ENCODE results near the gene ROCK2. TPM values are rescaled to one million over a fixed set of nuclear protein-coding genes. Genes with fewer than 3 reads are reported as not detected.

ROCK2 gene
- total and polyA plus RNA-seq, 2 of the 13 experiments (the other 11 are each of a cell fraction or from before 2014, with no cell fraction given) = 38.1 to 119 TPM

DNA sequence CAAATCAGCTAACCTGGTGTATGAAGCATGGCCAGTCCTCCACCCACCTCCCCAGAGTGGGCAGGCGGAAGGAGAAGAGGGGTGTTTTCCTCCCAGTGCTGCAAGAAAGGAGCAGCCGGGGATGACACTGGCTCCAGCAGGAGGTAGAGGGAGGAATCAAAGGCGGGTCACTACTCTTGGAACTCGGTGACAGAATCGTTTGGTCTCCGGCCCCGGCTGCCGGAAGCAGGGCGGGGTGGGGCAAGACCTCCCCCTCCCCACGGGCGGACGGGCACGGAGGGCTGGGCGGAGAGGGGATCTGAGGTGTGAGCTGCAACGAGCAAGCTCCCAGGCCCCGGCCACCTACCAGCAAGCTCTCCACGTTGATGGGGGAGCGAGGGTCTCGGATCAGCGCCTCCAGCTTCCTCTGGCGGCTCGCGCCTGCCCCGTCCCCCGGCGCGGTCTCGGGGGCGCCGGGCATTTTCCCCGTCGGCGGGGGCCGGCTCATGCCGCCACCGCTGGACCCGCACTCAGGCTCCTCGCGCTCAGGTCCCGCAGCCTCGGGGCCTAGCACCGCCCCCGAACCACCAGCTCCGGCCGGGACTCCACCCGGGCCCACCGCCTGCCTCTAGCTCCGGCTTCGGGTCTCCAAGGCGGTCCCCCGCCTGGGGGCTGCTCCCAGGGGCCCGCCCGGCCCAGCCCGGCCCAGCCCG, 640 bp downstream of the ROCK2 start (continued):
- TF ChIP-seq, protein P1, sequence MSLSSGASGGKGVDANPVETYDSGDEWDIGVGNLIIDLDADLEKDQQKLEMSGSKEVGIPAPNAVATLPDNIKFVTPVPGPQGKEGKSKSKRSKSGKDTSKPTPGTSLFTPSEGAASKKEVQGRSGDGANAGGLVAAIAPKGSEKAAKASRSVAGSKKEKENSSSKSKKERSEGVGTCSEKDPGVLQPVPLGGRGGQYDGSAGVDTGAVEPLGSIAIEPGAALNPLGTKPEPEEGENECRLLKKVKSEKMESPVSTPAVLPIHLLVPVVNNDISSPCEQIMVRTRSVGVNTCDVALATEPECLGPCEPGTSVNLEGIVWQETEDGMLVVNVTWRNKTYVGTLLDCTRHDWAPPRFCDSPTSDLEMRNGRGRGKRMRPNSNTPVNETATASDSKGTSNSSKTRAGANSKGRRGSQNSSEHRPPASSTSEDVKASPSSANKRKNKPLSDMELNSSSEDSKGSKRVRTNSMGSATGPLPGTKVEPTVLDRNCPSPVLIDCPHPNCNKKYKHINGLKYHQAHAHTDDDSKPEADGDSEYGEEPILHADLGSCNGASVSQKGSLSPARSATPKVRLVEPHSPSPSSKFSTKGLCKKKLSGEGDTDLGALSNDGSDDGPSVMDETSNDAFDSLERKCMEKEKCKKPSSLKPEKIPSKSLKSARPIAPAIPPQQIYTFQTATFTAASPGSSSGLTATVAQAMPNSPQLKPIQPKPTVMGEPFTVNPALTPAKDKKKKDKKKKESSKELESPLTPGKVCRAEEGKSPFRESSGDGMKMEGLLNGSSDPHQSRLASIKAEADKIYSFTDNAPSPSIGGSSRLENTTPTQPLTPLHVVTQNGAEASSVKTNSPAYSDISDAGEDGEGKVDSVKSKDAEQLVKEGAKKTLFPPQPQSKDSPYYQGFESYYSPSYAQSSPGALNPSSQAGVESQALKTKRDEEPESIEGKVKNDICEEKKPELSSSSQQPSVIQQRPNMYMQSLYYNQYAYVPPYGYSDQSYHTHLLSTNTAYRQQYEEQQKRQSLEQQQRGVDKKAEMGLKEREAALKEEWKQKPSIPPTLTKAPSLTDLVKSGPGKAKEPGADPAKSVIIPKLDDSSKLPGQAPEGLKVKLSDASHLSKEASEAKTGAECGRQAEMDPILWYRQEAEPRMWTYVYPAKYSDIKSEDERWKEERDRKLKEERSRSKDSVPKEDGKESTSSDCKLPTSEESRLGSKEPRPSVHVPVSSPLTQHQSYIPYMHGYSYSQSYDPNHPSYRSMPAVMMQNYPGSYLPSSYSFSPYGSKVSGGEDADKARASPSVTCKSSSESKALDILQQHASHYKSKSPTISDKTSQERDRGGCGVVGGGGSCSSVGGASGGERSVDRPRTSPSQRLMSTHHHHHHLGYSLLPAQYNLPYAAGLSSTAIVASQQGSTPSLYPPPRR (CRISPR knock-in tag; IDR thresholded peaks at IDR 0.05; ENCODE audit: borderline replicate concordance) = peak; percentile 87
- TF ChIP-seq SMYD3 (CRISPR knock-in tag; IDR thresholded peaks at IDR 0.05) = peak; percentile 82; the same call in 1 of the 2 replicates
- TF ChIP-seq, protein P2, sequence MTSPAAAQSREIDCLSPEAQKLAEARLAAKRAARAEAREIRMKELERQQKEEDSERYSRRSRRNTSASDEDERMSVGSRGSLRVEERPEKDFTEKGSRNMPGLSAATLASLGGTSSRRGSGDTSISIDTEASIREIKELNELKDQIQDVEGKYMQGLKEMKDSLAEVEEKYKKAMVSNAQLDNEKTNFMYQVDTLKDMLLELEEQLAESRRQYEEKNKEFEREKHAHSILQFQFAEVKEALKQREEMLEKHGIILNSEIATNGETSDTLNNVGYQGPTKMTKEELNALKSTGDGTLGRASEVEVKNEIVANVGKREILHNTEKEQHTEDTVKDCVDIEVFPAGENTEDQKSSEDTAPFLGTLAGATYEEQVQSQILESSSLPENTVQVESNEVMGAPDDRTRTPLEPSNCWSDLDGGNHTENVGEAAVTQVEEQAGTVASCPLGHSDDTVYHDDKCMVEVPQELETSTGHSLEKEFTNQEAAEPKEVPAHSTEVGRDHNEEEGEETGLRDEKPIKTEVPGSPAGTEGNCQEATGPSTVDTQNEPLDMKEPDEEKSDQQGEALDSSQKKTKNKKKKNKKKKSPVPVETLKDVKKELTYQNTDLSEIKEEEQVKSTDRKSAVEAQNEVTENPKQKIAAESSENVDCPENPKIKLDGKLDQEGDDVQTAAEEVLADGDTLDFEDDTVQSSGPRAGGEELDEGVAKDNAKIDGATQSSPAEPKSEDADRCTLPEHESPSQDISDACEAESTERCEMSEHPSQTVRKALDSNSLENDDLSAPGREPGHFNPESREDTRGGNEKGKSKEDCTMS (CRISPR knock-in tag; conservative IDR thresholded peaks at IDR 0.05) = no peak
- peak; percentile 76; the same call in 1 of the 2 replicates for TF ChIP-seq MEF2D (CRISPR knock-in tag; IDR thresholded peaks at IDR 0.05)
- TF ChIP-seq ZNF234 (CRISPR knock-in tag; conservative IDR thresholded peaks at IDR 0.05) = 0 out of 2 replicates have a peak, but pooled peaks have one; percentile 22
- TF ChIP-seq CC2D1A (CRISPR knock-in tag; IDR thresholded peaks at IDR 0.05) = no peak
- peak; percentile 90 for TF ChIP-seq RXRA (CRISPR knock-in tag; IDR thresholded peaks at IDR 0.05)
- peak; percentile 84 for TF ChIP-seq ZSCAN21 (CRISPR knock-in tag; IDR thresholded peaks at IDR 0.05; ENCODE audit: borderline replicate concordance)
- no peak; the same call in 1 of the 2 replicates for TF ChIP-seq ATF7-NPFF (CRISPR knock-in tag; IDR thresholded peaks at IDR 0.05; ENCODE audit: low read depth)
- TF ChIP-seq, protein P3, sequence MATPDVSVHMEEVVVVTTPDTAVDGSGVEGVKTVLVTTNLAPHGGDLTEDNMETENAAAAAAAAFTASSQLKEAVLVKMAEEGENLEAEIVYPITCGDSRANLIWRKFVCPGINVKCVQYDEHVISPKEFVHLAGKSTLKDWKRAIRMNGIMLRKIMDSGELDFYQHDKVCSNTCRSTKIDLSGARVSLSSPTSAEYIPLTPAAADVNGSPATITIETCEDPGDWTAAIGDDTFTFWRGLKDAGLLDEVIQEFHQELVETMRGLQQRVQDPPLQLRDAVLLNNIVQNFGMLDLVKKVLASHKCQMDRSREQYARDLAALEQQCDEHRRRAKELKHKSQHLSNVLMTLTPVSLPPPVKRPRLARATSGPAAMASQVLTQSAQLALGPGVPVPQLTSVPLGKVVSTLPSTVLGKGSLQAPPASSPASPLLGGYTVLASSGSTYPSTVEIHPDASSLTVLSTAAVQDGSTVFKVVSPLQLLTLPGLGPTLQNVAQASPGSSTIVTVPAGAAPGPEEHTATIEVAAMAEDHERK (CRISPR knock-in tag; IDR thresholded peaks at IDR 0.05; ENCODE audit: low read depth) = no peak
- peak; percentile 66 for TF ChIP-seq HMG20B (CRISPR knock-in tag; conservative IDR thresholded peaks at IDR 0.05)
- TF ChIP-seq, protein P4, sequence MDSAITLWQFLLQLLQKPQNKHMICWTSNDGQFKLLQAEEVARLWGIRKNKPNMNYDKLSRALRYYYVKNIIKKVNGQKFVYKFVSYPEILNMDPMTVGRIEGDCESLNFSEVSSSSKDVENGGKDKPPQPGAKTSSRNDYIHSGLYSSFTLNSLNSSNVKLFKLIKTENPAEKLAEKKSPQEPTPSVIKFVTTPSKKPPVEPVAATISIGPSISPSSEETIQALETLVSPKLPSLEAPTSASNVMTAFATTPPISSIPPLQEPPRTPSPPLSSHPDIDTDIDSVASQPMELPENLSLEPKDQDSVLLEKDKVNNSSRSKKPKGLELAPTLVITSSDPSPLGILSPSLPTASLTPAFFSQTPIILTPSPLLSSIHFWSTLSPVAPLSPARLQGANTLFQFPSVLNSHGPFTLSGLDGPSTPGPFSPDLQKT (CRISPR knock-in tag; IDR thresholded peaks at IDR 0.05; ENCODE audit: borderline replicate concordance) = no peak
- no peak; the same call in 1 of the 2 replicates for TF ChIP-seq ZNF775 (CRISPR knock-in tag; IDR thresholded peaks at IDR 0.05; ENCODE audit: borderline replicate concordance)
- peak; percentile 42; the same call in 1 of the 2 replicates for TF ChIP-seq STAT5B (CRISPR knock-in tag; IDR thresholded peaks at IDR 0.05)
- TF ChIP-seq, protein P5, sequence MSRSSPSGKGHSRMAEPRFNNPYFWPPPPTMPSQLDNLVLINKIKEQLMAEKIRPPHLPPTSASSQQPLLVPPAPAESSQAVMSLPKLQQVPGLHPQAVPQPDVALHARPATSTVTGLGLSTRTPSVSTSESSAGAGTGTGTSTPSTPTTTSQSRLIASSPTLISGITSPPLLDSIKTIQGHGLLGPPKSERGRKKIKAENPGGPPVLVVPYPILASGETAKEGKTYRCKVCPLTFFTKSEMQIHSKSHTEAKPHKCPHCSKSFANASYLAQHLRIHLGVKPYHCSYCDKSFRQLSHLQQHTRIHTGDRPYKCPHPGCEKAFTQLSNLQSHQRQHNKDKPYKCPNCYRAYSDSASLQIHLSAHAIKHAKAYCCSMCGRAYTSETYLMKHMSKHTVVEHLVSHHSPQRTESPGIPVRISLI (CRISPR knock-in tag; IDR thresholded peaks at IDR 0.05; ENCODE audit: borderline replicate concordance) = peak; percentile 53; the same call in 1 of the 2 replicates
- peak; percentile 35; the same call in 1 of the 2 replicates for TF ChIP-seq TOPORS (CRISPR knock-in tag; IDR thresholded peaks at IDR 0.05)

All from HepG2 (cell line).